Measurements from ENCODE around the gene PPP2R3B.

DNA sequence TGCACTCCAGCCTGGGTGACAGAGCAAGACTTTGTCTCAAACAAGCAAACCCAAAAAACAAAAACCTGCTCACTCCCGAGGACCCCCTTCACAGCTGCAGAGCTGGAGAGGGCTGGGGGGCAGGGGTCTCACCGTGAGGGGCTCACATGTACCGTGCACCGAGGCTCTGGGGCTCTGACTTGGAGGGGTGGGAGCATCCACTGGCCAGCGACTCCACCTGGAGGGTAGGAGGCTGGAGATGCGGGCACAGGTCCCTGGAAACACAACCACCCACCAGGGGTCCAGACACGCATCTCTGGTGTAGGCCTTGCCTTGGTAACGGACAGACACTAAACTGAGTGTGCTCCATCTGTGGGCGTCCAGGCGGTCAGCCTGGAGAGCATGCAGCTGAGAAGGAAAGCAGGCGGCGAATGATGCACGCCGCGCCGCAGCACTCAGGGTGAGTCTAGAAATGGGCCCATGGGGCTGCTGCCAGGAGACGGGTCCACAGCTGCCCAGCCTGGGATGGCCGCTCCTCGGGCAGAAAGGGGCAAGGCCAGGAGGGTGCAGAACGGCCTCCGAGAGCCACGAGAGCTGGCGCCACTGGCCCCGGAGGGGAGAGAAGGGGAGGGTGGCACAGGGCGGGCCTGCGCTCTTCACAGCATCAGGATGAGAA is 26.1 kb downstream of the PPP2R3B start:
- TF ChIP-seq, protein P1, sequence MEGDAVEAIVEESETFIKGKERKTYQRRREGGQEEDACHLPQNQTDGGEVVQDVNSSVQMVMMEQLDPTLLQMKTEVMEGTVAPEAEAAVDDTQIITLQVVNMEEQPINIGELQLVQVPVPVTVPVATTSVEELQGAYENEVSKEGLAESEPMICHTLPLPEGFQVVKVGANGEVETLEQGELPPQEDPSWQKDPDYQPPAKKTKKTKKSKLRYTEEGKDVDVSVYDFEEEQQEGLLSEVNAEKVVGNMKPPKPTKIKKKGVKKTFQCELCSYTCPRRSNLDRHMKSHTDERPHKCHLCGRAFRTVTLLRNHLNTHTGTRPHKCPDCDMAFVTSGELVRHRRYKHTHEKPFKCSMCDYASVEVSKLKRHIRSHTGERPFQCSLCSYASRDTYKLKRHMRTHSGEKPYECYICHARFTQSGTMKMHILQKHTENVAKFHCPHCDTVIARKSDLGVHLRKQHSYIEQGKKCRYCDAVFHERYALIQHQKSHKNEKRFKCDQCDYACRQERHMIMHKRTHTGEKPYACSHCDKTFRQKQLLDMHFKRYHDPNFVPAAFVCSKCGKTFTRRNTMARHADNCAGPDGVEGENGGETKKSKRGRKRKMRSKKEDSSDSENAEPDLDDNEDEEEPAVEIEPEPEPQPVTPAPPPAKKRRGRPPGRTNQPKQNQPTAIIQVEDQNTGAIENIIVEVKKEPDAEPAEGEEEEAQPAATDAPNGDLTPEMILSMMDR (IDR thresholded peaks at IDR 0.05) = no peak
- TF ChIP-seq POLR2A (IDR thresholded peaks at IDR 0.05) = no peak

All from heart left ventricle (tissue), 13 donors.